A172 (cell line): ENCODE results near the gene AKAP9. TPM values are rescaled to one million over a fixed set of nuclear protein-coding genes. Genes with fewer than 3 reads are reported as not detected.
"Not testable (repeated sequence)": the region's sequence is repeated elsewhere in the genome, so short reads cannot be mapped to it uniquely, and the experiment has no call there.

ENCODE experiments used
- DNase-seq: peaks from one replicate; pipeline ENCODE4 v3.0.0-alpha.2; 2015; ENCODE audit warnings: low spot score
- total RNA-seq: library from RNA; depleted of rRNA; stranded (reverse); fragments of >200 nt; shearing (Covaris generic); gene quantifications from 2 replicates; pipeline ENCODE4 v1.2.3, GENCODE V29; 2014; rRNA removed

Gene AKAP9
- total RNA-seq, 1 experiment from 2014 or later, result 30.9 TPM

- peak; percentile 80 for DNase-seq
Observed at GRCh38 chr7:92134271-92135051, 193.8 kb downstream of the AKAP9 start, which contains the start of gene CYP51A1. TSS of gene CYP51A1 (minus strand) at chr7:92134477. CDS start at chr7:92134364, 113 bp downstream.

- DNase-seq, result peak; percentile 8
Observed at GRCh38 chr7:92135052-92135889, 194.6 kb downstream of the AKAP9 start.

GRCh38 chr7:92137557-92137956 is 196.9 kb downstream of the AKAP9 start:
- DNase-seq, result peak; percentile 11

- DNase-seq, result no peak
Observed at GRCh38 chr7:92141161-92141560, 200.5 kb downstream of the AKAP9 start.

- DNase-seq, result not testable (repeated sequence)
Observed at GRCh38 chr7:92142791-92143190, 202.1 kb downstream of the AKAP9 start.

GRCh38 chr7:92143192-92143880 is 202.7 kb downstream of the AKAP9 start:
- DNase-seq, result not testable (repeated sequence)

- no peak for DNase-seq
Observed at GRCh38 chr7:92149736-92150239, 209.1 kb downstream of the AKAP9 start.

- no peak for DNase-seq
Observed at GRCh38 chr7:92150450-92151017, 209.9 kb downstream of the AKAP9 start.

- no peak for DNase-seq
Observed at GRCh38 chr7:92155108-92155739, 214.6 kb downstream of the AKAP9 start.

- no peak for DNase-seq
Observed at GRCh38 chr7:92156990-92157389, 216.3 kb downstream of the AKAP9 start.

- peak; percentile 71 for DNase-seq
Observed at GRCh38 chr7:92158660-92159575, 218.3 kb downstream of the AKAP9 start.

Other genes with a start within 250 kb of the AKAP9 start
- gene MTERF1, start 60.2 kb upstream of the AKAP9 start, total RNA-seq, result 9.8 and 15.1 TPM in 2 replicates
- 67.9 and 78.6 TPM in 2 replicates for gene CYP51A1, start 193.6 kb downstream of the AKAP9 start, total RNA-seq
- not detected in 2 replicates for gene LRRD1, start 238.3 kb downstream of the AKAP9 start, total RNA-seq